H9 (cell line): Measurements from ENCODE around the gene POU6F2. TPM values are rescaled to one million over a fixed set of nuclear protein-coding genes. Genes with fewer than 3 reads are reported as not detected.

Experiments
- DNase-seq: peaks from one replicate; pipeline ENCODE4 v3.0.0-alpha.2; 2017
- H2AFZ ChIP-seq: one replicate; pipeline ENCODE4 v1.6.1; 2013; ENCODE audit warnings: mild to moderate bottlenecking, low read length, control low read depth, moderate library complexity
- H2AK5ac ChIP-seq: 2 replicates; pipeline ENCODE4 v1.6.1; 2013; ENCODE audit warnings: low read length, control low read depth, mixed read lengths; ENCODE audit not compliant: insufficient read length
- H2BK120ac ChIP-seq: one replicate; pipeline ENCODE4 v1.6.1; 2013; ENCODE audit warnings: low read depth, mild to moderate bottlenecking, low read length, control low read depth, inconsistent platforms; ENCODE audit not compliant: poor library complexity, severe bottlenecking
- H2BK12ac ChIP-seq: 2 replicates; pipeline ENCODE4 v1.6.1; 2013; ENCODE audit warnings: low read length, control low read depth, mixed read lengths, low read depth; ENCODE audit not compliant: insufficient read length
- H2BK15ac ChIP-seq: 2 replicates; pipeline ENCODE4 v1.6.1; 2013; ENCODE audit warnings: low read depth, low read length, control low read depth
- H2BK20ac ChIP-seq: one replicate; pipeline ENCODE4 v1.6.1; 2013; ENCODE audit warnings: low read depth, mild to moderate bottlenecking, low read length, control low read depth, inconsistent platforms; ENCODE audit not compliant: poor library complexity, severe bottlenecking
- H2BK5ac ChIP-seq: 2 replicates; pipeline ENCODE4 v1.6.1; 2013; ENCODE audit warnings: low read length, control low read depth, mixed read lengths; ENCODE audit not compliant: insufficient read length
- H3K14ac ChIP-seq: 2 replicates; pipeline ENCODE4 v1.6.1; 2013; ENCODE audit warnings: low read length, control low read depth; ENCODE audit not compliant: insufficient read depth
- H3K18ac ChIP-seq: 2 replicates; pipeline ENCODE4 v1.6.1; 2013; ENCODE audit warnings: low read depth, mild to moderate bottlenecking, mixed read lengths, low read length, control low read depth; ENCODE audit not compliant: insufficient read length
- H3K23ac ChIP-seq: 2 replicates; pipeline ENCODE4 v1.6.1; 2013; ENCODE audit warnings: low read length, control low read depth, mixed read lengths, low read depth; ENCODE audit not compliant: insufficient read length
- H3K23me2 ChIP-seq: 2 replicates; pipeline ENCODE4 v1.6.1; 2013; ENCODE audit warnings: low read depth, mild to moderate bottlenecking, mixed read lengths, low read length, control low read depth; ENCODE audit not compliant: insufficient read length, poor library complexity, severe bottlenecking
- H3K27ac ChIP-seq: 2 replicates; pipeline ENCODE4 v1.5.1; 2013; ENCODE audit warnings: low read length, control low read depth, mixed read lengths, low read depth; ENCODE audit not compliant: insufficient read length
- H3K27me3 ChIP-seq: 2 replicates; pipeline ENCODE4 v1.6.1; 2013; ENCODE audit warnings: low read length, control low read depth, inconsistent platforms; ENCODE audit not compliant: insufficient read depth
- H3K4ac ChIP-seq: 2 replicates; pipeline ENCODE4 v1.6.1; 2013; ENCODE audit warnings: low read depth, mild to moderate bottlenecking, control low read depth, inconsistent platforms, low read length, moderate library complexity
- H3K4me1 ChIP-seq: 2 replicates; pipeline ENCODE4 v1.6.1; 2013; ENCODE audit warnings: low read length, control low read depth, inconsistent platforms; ENCODE audit not compliant: insufficient read depth
- H3K4me2 ChIP-seq: 2 replicates; pipeline ENCODE4 v1.6.1; 2013; ENCODE audit warnings: low read length, control low read depth, mixed read lengths; ENCODE audit not compliant: insufficient read length, insufficient read depth
- H3K56ac ChIP-seq: 2 replicates; pipeline ENCODE4 v1.6.1; 2013; ENCODE audit warnings: low read depth, mild to moderate bottlenecking, mixed read lengths, low read length, control low read depth; ENCODE audit not compliant: insufficient read length
- H3K79me1 ChIP-seq: 2 replicates; pipeline ENCODE4 v1.6.1; 2013; ENCODE audit warnings: low read depth, mild to moderate bottlenecking, moderate library complexity, low read length, control low read depth, inconsistent platforms; ENCODE audit not compliant: insufficient read depth, poor library complexity, severe bottlenecking
- H3K79me2 ChIP-seq: 2 replicates; pipeline ENCODE4 v1.6.1; 2013; ENCODE audit warnings: low read length, control low read depth, inconsistent platforms; ENCODE audit not compliant: insufficient read depth
- H3K9ac ChIP-seq: 2 replicates; pipeline ENCODE4 v1.6.1; 2013; ENCODE audit warnings: low read length, control low read depth, mixed read lengths; ENCODE audit not compliant: insufficient read length; ENCODE audit errors: extremely low read depth
- H3K9me3 ChIP-seq: one replicate; pipeline ENCODE4 v1.6.1; 2013; ENCODE audit warnings: low read depth, low read length, inconsistent platforms; ENCODE audit not compliant: control insufficient read depth
- H3T11ph ChIP-seq: one replicate; pipeline ENCODE4 v1.6.1; 2013; ENCODE audit warnings: mild to moderate bottlenecking, low read length, control low read depth, inconsistent platforms
- H4K20me1 ChIP-seq: one replicate; pipeline ENCODE4 v1.6.1; 2013; ENCODE audit not compliant: control insufficient read depth, insufficient read length, insufficient read depth
- H4K5ac ChIP-seq: 2 replicates; pipeline ENCODE4 v1.6.1; 2013; ENCODE audit warnings: low read depth, mild to moderate bottlenecking, mixed read lengths, low read length, control low read depth; ENCODE audit not compliant: insufficient read length
- H4K8ac ChIP-seq: replicated peaks from 2 replicates; pipeline ENCODE4 v1.6.1; 2013; ENCODE audit warnings: low read length, control low read depth, mixed read lengths, low read depth; ENCODE audit not compliant: insufficient read length
- H4K91ac ChIP-seq: 2 replicates; pipeline ENCODE4 v1.6.1; 2013; ENCODE audit warnings: low read depth, mild to moderate bottlenecking, moderate library complexity, mixed read lengths, low read length, control low read depth; ENCODE audit not compliant: insufficient read length
- H3K27ac Mint-ChIP-seq, 3 experiments: 2 replicates in 2 of 3; 3 replicates in 1 of 3; pipeline ENCODE4 v1.8.0; 2020 to 2021; ENCODE audit warnings: mixed read lengths in 3 of 3, mild to moderate bottlenecking in 1 of 3, moderate library complexity in 1 of 3
- H3K27me3 Mint-ChIP-seq: 2 replicates; pipeline ENCODE4 v1.8.0; 2021; ENCODE audit warnings: low read depth, mild to moderate bottlenecking, moderate library complexity, mixed read lengths
- H3K36me3 Mint-ChIP-seq, 3 experiments: 2 replicates in 2 of 3; 3 replicates in 1 of 3; pipeline ENCODE4 v1.8.0; 2020 to 2021; ENCODE audit warnings: low read depth in 3 of 3, mixed read lengths in 3 of 3; ENCODE audit not compliant: insufficient read depth in 1 of 3
- H3K4me1 Mint-ChIP-seq, 2 experiments: 2 replicates each; pipeline ENCODE4 v1.8.0; 2020; ENCODE audit warnings: mixed read lengths in 2 of 2
- H3K4me3 Mint-ChIP-seq, 2 experiments: 2 replicates in 1 of 2; 3 replicates in 1 of 2; pipeline ENCODE4 v1.8.0; 2020 to 2021; ENCODE audit warnings: mild to moderate bottlenecking in 2 of 2, mixed read lengths in 2 of 2, moderate library complexity in 1 of 2
- H3K9me3 Mint-ChIP-seq, 2 experiments: 2 replicates in 1 of 2; 3 replicates in 1 of 2; pipeline ENCODE4 v1.8.0; 2020; ENCODE audit warnings: mild to moderate bottlenecking in 2 of 2, mixed read lengths in 2 of 2, moderate library complexity in 1 of 2
- WGBS: extraction: QIAGEN DNeasy Blood & Tissue Kit; methylation state at CpG from one replicate; pipeline ENCODE4 v1.1.7; 2013; ENCODE audit warnings: missing lambda C conversion rate, low lambda C conversion rate, mixed read lengths; ENCODE audit not compliant: insufficient read length; ENCODE audit errors: extremely low coverage; 5-methylcytosine and 5-hydroxymethylcytosine counted together
- total RNA-seq: library from RNA; stranded (reverse); gene quantifications from 2 replicates; pipeline ENCODE4 v1.2.1, GENCODE V29; 2021
- TF ChIP-seq, protein P1 (sequence below): fragments of 200-600 bp; sonication (generic); conservative IDR thresholded peaks from 3 replicates; pipeline ENCODE4 v1.8.0; 2021; ENCODE audit warnings: antibody characterized with exemption, mild to moderate bottlenecking

Gene POU6F2
- total RNA-seq, 1 experiment from 2014 or later = 1.9 TPM

DNA sequence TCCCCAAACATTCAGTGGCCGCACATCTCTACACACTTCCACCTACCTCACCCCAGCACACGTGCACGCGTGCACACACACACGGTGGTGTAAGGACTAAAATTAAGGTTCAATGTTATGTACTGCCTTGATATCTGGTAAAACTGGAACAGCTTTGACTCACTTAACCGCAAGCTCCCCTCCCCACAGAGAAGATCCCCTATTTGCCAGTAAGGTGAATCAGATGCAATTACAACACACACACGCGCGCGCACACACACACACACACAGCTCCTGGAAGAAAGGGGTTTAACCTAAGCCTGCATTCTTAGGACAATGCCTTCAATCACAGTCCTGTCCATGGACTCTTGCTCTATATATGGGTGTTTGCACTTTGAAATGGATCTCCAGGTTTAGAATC, 43.2 kb upstream of the POU6F2 start:
- H3K23me2 ChIP-seq = no peaks in the 10 kb centered on the region
- H3K36me3 Mint-ChIP-seq = no peaks in the 10 kb centered on the region
- no peak overlapping the region for H3K27ac ChIP-seq
- H3K4me1 ChIP-seq = no peaks in the 10 kb centered on the region
- WGBS = no CpG with 5 or more reads among the region's 10 CpGs
- no peaks in the 10 kb centered on the region for H3K79me1 ChIP-seq
- H3K27me3 Mint-ChIP-seq = no peaks in the 10 kb centered on the region
- no peak overlapping the region for H3K18ac ChIP-seq
- no peak overlapping the region for H3K14ac ChIP-seq
- no peaks in the 10 kb centered on the region for H3K79me2 ChIP-seq
- peaks cover 30% of the 10 kb centered on the region in 2 experiments for H3K4me1 Mint-ChIP-seq
- H3K9me3 Mint-ChIP-seq = no peaks in the 10 kb centered on the region
- no peak overlapping the region for H2BK12ac ChIP-seq
- no peak overlapping the region for H4K5ac ChIP-seq
- H3K9ac ChIP-seq = no peak overlapping the region
- no peak overlapping the region for H3K4ac ChIP-seq
- H3K27me3 ChIP-seq = no peaks in the 10 kb centered on the region
- H3K4me3 Mint-ChIP-seq = no peak overlapping the region
- no peaks in the 10 kb centered on the region for H4K20me1 ChIP-seq
- H4K91ac ChIP-seq = no peak overlapping the region
- no peaks in the 10 kb centered on the region for H3K9me3 ChIP-seq
- no peak for DNase-seq
- H4K8ac ChIP-seq = no peak overlapping the region
- no peak overlapping the region for H2BK5ac ChIP-seq
- no peak overlapping the region for H2BK120ac ChIP-seq
- H3K27ac Mint-ChIP-seq = no peak overlapping the region
- H2AK5ac ChIP-seq = no peak overlapping the region
- no peak overlapping the region for H2AFZ ChIP-seq
- H2BK20ac ChIP-seq = no peak overlapping the region
- no peak overlapping the region for H3K56ac ChIP-seq
- H3K4me2 ChIP-seq = no peak overlapping the region
- TF ChIP-seq, protein P1, sequence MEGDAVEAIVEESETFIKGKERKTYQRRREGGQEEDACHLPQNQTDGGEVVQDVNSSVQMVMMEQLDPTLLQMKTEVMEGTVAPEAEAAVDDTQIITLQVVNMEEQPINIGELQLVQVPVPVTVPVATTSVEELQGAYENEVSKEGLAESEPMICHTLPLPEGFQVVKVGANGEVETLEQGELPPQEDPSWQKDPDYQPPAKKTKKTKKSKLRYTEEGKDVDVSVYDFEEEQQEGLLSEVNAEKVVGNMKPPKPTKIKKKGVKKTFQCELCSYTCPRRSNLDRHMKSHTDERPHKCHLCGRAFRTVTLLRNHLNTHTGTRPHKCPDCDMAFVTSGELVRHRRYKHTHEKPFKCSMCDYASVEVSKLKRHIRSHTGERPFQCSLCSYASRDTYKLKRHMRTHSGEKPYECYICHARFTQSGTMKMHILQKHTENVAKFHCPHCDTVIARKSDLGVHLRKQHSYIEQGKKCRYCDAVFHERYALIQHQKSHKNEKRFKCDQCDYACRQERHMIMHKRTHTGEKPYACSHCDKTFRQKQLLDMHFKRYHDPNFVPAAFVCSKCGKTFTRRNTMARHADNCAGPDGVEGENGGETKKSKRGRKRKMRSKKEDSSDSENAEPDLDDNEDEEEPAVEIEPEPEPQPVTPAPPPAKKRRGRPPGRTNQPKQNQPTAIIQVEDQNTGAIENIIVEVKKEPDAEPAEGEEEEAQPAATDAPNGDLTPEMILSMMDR = no peak
- H3T11ph ChIP-seq = no peak overlapping the region
- H2BK15ac ChIP-seq = no peak overlapping the region
- H3K23ac ChIP-seq = no peak overlapping the region
